GM19328 (cell line): ENCODE data around the gene RBM47.

Experiments
- ATAC-seq: cut with Tn5 transposase; IDR thresholded peaks from one replicate; pipeline ENCODE4 v1.9.1; 2021; ENCODE audit warnings: mild to moderate bottlenecking, moderate library complexity; ENCODE audit not compliant: unreplicated experiment

Gene RBM47

GRCh38 chr4:40592034-40592433 lies 37.6 kb downstream of the RBM47 start:
- no peak for ATAC-seq

- no peak for ATAC-seq
These were observed 41.8 kb downstream of the RBM47 start for GRCh38 chr4:40587826-40588225.

- ATAC-seq, result no peak
These were observed 42.3 kb downstream of the RBM47 start for GRCh38 chr4:40587351-40587750.

GRCh38 chr4:40586729-40587128 lies 42.9 kb downstream of the RBM47 start:
- no peak for ATAC-seq

- no peak for ATAC-seq
These were observed 43.6 kb downstream of the RBM47 start for GRCh38 chr4:40586034-40586433.

GRCh38 chr4:40585201-40585799 lies 44.4 kb downstream of the RBM47 start:
- no peak for ATAC-seq

GRCh38 chr4:40584517-40585141 lies 45.0 kb downstream of the RBM47 start:
- no peak for ATAC-seq

- ATAC-seq, result no peak
These were observed 45.7 kb downstream of the RBM47 start for GRCh38 chr4:40583850-40584439.

GRCh38 chr4:40582413-40582812 lies 47.3 kb downstream of the RBM47 start:
- ATAC-seq, result no peak

GRCh38 chr4:40581254-40582140 lies 48.2 kb downstream of the RBM47 start:
- ATAC-seq, result no peak

GRCh38 chr4:40579983-40580382 lies 49.7 kb downstream of the RBM47 start:
- no peak for ATAC-seq

GRCh38 chr4:40577588-40578253 lies 51.9 kb downstream of the RBM47 start:
- no peak for ATAC-seq

- ATAC-seq, result peak; percentile 53
These were observed 52.8 kb downstream of the RBM47 start for GRCh38 chr4:40576651-40577480.

GRCh38 chr4:40575846-40576245 lies 53.8 kb downstream of the RBM47 start:
- no peak for ATAC-seq

GRCh38 chr4:40573593-40574311 lies 55.9 kb downstream of the RBM47 start:
- no peak for ATAC-seq

GRCh38 chr4:40572692-40573310 lies 56.9 kb downstream of the RBM47 start:
- ATAC-seq, result no peak

GRCh38 chr4:40571208-40571607 lies 58.5 kb downstream of the RBM47 start:
- no peak for ATAC-seq

- no peak for ATAC-seq
These were observed 59.2 kb downstream of the RBM47 start for GRCh38 chr4:40570348-40571077.
